K562 (cell line): ENCODE data around the gene SAXO1. TPM values are rescaled to one million over a fixed set of nuclear protein-coding genes. Genes with fewer than 3 reads are reported as not detected.

Experiments
- CEBPB ChIP-seq: fragments of 450-650 bp; IDR thresholded peaks from 2 replicates; pipeline ENCODE4 v1.6.1; 2016; ENCODE audit warnings: missing genetic modification characterization, missing compliant biosample characterization
- DLX4 ChIP-seq: fragments of 250-450 bp; sonication (Bioruptor Pico); IDR thresholded peaks from 2 replicates; pipeline ENCODE4 v1.6.1; 2021; ENCODE audit warnings: mild to moderate bottlenecking
- E2F8 ChIP-seq: fragments of 450-650 bp; IDR thresholded peaks from 2 replicates; pipeline ENCODE4 v1.7.1; 2018; ENCODE audit warnings: mild to moderate bottlenecking, low read depth; ENCODE audit not compliant: partially characterized antibody
- EP300 ChIP-seq: IDR thresholded peaks from 2 replicates; pipeline ENCODE4 v1.6.1; 2012; ENCODE audit warnings: low read length, improper control_type of control experiment
- ETV1 ChIP-seq: fragments of 450-650 bp; conservative IDR thresholded peaks from 2 replicates; pipeline ENCODE4 v1.6.1; 2016; ENCODE audit warnings: missing genetic modification characterization, control low read depth, low read depth, missing compliant biosample characterization
- HNRNPL ChIP-seq: fragments of 200-400 bp; formaldehyde crosslinking; IDR thresholded peaks from 2 replicates; pipeline ENCODE4 v1.6.1; 2017; ENCODE audit warnings: low read depth, mild to moderate bottlenecking, low read length
- POLR2H ChIP-seq: IDR thresholded peaks from 2 replicates; pipeline ENCODE4 v1.6.1; 2016; ENCODE audit warnings: missing genetic modification characterization, low read depth, mild to moderate bottlenecking, control low read depth, missing compliant biosample characterization, moderate library complexity
- RHOXF2B ChIP-seq: fragments of 250-450 bp; sonication (Bioruptor Pico); conservative IDR thresholded peaks from 2 replicates; pipeline ENCODE4 v1.5.1; 2021
- ZBTB49 ChIP-seq: sonication (generic); formaldehyde crosslinking; IDR thresholded peaks from 2 replicates; pipeline ENCODE4 v1.8.0; 2022; ENCODE audit warnings: missing genetic modification reagents, mild to moderate bottlenecking, borderline replicate concordance
- ZNF232 ChIP-seq: sonication (generic); formaldehyde crosslinking; IDR thresholded peaks from 2 replicates; pipeline ENCODE4 v1.8.0; 2022; ENCODE audit warnings: mild to moderate bottlenecking, missing genetic modification reagents
- ZNF407 ChIP-seq: fragments of 450-650 bp; IDR thresholded peaks from 2 replicates; pipeline ENCODE4 v1.6.1; 2016; ENCODE audit warnings: low read depth
- ZNF57 ChIP-seq: fragments of 450-650 bp; formaldehyde crosslinking; IDR thresholded peaks from 2 replicates; pipeline ENCODE4 v1.4.0; 2020; ENCODE audit warnings: mild to moderate bottlenecking, moderate library complexity
- polyA plus RNA-seq, 8 experiments: library from polyadenylated mRNA; depleted of rRNA in 4 of 8; stranded (reverse) in 5 of 8; unstranded in 3 of 8; fragments of >200 nt; fragmentation: Nextera tagmentation in 2 of 8; fragmentation: Illumina TruSeq in 1 of 8; extraction: Ambion mirVana in 2 of 8; extraction: Trizol in 1 of 8; gene quantifications; 2 replicates each; pipeline versions ENCODE4 v1.2.1 to v1.2.3, GENCODE V29; 2011 to 2014; ENCODE audit warnings: inconsistent platforms in 1 of 8, missing spikeins in 1 of 8
- total RNA-seq, 7 experiments: library from RNA; depleted of rRNA in 6 of 7; stranded (reverse); fragments of >200 nt in 6 of 7; fragmentation: Illumina TruSeq in 2 of 7; extraction: Trizol in 2 of 7; gene quantifications; 2 replicates each; pipeline versions ENCODE4 v1.2.1 to v1.2.3, GENCODE V29; 2011 to 2021; ENCODE audit warnings: low replicate concordance in 1 of 7

SAXO1 gene
- total and polyA plus RNA-seq, 9 of the 15 experiments (the other 6 are each of a cell fraction or from before 2014, with no cell fraction given): 0.04 TPM; not detected in 8

- TF ChIP-seq ZBTB49 (CRISPR knock-in tag) (no peak), POLR2H (tag) (peak; percentile 77), EP300 (0 out of 2 replicates have a peak, but pooled peaks have one; percentile 2), RHOXF2B (CRISPR knock-in tag) (no peak), ZNF232 (CRISPR knock-in tag) (no peak), ZNF57 (CRISPR knock-in tag) (no peak), ZNF407 (no peak), DLX4 (CRISPR knock-in tag) (no peak), HNRNPL (no peak), ETV1 (tag) (peak; percentile 71), CEBPB (no peak), E2F8 (no peak)
Observed at GRCh38 chr9:19048966-19049916, 16.2 kb upstream of the SAXO1 start, which contains the start of gene RRAGA (continued).
